ENCODE data around the gene AQP11. TPM values are rescaled to one million over a fixed set of nuclear protein-coding genes. Genes with fewer than 3 reads are reported as not detected.

AQP11 gene
- polyA plus RNA-seq, 2 of the 4 experiments (the other 2 are of a cell fraction), result 2.3 to 2.6 TPM

DNA sequence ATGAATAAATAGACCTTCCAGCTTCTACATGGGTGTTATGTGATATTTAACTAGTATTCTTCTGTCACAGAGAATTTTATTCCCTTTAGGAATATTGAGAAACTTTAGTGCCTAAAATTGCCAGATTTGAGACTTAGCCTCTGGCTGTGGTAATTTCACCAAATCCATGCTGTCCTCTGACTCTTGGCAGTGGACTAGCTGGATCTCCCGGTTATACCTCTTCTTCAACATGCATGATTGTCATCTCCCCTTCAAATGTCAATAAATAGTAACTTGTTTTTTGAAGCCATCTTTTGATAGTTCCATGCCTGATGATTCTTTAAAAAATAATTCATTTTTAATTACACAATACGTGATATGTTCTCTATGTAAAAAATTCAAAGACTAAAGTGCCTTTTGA lies 8.4 kb downstream of the AQP11 start:
- POLR2A ChIA-PET, result interaction anchor here (1.0 kb wide), 1 partner anchor 9 kb away, joined by 4 read pairs; the partner anchor contains the start of gene AQP11
- WGBS (ENCODE audit: missing lambda C conversion rate), result 94% methylated on average over 2 of the region's 2 CpGs
- FAIRE-seq, result no peak
- TF ChIP-seq NPAS2 (CRISPR knock-in tag; IDR thresholded peaks at IDR 0.05; ENCODE audit: borderline replicate concordance), result no peak
- no peak for TF ChIP-seq CHD2 (IDR thresholded peaks at IDR 0.05; ENCODE audit: low read length, partially characterized antibody)
- TF ChIP-seq KDM1A (IDR thresholded peaks at IDR 0.05; ENCODE audit: low read depth), result no peak
- no peak for TF ChIP-seq EP300 (IDR thresholded peaks at IDR 0.05)
- TF ChIP-seq EHMT2 (IDR thresholded peaks at IDR 0.05; ENCODE audit: low read depth), result no peak
- TF ChIP-seq NR3C1 (IDR thresholded peaks at IDR 0.05), result no peak
- TF ChIP-seq FOSL2 (IDR thresholded peaks at IDR 0.05), result no peak
- no peak for TF ChIP-seq FOSL2 (CRISPR knock-in tag; IDR thresholded peaks at IDR 0.05)
- TF ChIP-seq, protein P1, sequence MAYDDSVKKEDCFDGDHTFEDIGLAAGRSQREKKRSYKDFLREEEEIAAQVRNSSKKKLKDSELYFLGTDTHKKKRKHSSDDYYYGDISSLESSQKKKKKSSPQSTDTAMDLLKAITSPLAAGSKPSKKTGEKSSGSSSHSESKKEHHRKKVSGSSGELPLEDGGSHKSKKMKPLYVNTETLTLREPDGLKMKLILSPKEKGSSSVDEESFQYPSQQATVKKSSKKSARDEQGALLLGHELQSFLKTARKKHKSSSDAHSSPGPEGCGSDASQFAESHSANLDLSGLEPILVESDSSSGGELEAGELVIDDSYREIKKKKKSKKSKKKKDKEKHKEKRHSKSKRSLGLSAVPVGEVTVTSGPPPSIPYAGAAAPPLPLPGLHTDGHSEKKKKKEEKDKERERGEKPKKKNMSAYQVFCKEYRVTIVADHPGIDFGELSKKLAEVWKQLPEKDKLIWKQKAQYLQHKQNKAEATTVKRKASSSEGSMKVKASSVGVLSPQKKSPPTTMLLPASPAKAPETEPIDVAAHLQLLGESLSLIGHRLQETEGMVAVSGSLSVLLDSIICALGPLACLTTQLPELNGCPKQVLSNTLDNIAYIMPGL (CRISPR knock-in tag; IDR thresholded peaks at IDR 0.05; ENCODE audit: borderline replicate concordance), result no peak
- TF ChIP-seq HDAC2 (IDR thresholded peaks at IDR 0.05), result no peak
- TF ChIP-seq SREBF2 (IDR thresholded peaks at IDR 0.05), result no peak
- TF ChIP-seq RFX5 (IDR thresholded peaks at IDR 0.05), result no peak
- TF ChIP-seq SMC3 (IDR thresholded peaks at IDR 0.05), result no peak
- TF ChIP-seq GATA3 (IDR thresholded peaks at IDR 0.05; ENCODE audit: borderline replicate concordance), result no peak
- no peak for TF ChIP-seq POLR2AphosphoS2 (conservative IDR thresholded peaks at IDR 0.05; ENCODE audit: low read length)
- Histone ChIP-seq H3K4me3 (no peak overlapping the region), H3K4me2 (no peak overlapping the region), H3K27ac (no peak overlapping the region), H3K9me3 (no peaks in the 10 kb centered on the region), H3K4me1 (peaks cover 24% of the 10 kb centered on the region)
- no peak for DNase-seq (ENCODE audit: low read depth in 1 of 2, low spot score in 1 of 2)
- CTCF ChIA-PET, result interaction anchor here (0.6 to 1.5 kb wide), 3 partner anchors 9 to 305 kb away, joined by 3 read pairs; partner anchors contain the start of gene AQP11
- ATAC-seq, result no peak

DNA sequence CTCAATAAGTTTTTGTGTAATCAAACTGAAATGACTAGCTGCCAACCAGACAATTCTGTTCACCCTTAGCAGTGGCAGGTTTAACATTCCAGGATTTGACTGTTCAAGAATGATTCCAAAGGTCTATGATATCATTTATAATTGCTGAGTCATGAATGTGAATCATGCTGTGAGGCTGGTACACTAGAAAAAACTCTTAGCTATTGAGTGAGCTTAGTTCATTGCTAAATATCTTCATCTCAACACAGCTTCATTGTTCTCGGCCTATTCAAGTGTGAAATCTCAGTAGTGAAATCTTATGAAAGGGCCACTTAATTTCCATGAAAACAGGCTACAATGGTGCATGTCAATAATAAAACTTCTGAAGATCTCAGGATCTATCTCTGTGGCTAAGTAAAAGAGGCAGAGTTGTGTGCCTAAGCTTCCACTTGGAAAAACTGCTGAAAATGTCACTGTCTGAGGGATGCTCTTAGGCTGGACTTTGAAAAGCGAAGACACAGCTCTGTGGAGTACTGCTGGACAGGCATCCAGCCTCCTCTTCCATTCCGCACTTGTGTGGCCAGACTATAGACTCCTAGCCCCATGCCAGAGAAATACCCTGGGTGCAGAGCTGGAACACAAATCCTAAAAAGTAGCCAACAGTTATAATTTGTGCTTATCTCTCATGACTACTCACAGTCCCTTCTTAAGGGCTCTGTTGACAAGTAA lies 12.8 kb downstream of the AQP11 start:
- Histone ChIP-seq H3K27ac (peak overlapping the region; percentile 89 to 91), H3K4me1 (peaks cover 36% of the 10 kb centered on the region), H3K4me2 (peak overlapping the region; percentile 80), H3K9me3 (no peaks in the 10 kb centered on the region), H3K4me3 (peak overlapping the region; percentile 8; the same call in 1 of the 3 replicates)
- ChIA-PET POLR2A (interaction anchor here (1.2 to 2.4 kb wide), 4 partner anchors 9 to 17 kb away, joined by 3 to 18 read pairs (median 4); partner anchors contain the start of gene AQP11), CTCF (interaction anchor here (0.8 to 3.1 kb wide), 8 partner anchors 9 to 475 kb away, joined by 3 to 18 read pairs (median 5); no protein-coding TSS in a partner anchor)
- FAIRE-seq, result peak; percentile 51
- 60% methylated on average over 3 of the region's 3 CpGs for WGBS (ENCODE audit: missing lambda C conversion rate)
- peak; percentile 42 to 72 for DNase-seq (ENCODE audit: low read depth in 1 of 2, low spot score in 1 of 2)
- peak; percentile 90 to 92 for ATAC-seq
- TF ChIP-seq ZC3H11A (IDR thresholded peaks at IDR 0.05), result no peak
- TF ChIP-seq FOXS1 (CRISPR knock-in tag; IDR thresholded peaks at IDR 0.05), result 0 out of 2 replicates have a peak, but pooled peaks have one; percentile 12
- peak in 1 of 2 experiments; percentile 50; a peak in 1 of 5 replicates for TF ChIP-seq JUN (IDR thresholded peaks at IDR 0.05)
- TF ChIP-seq, protein P2, sequence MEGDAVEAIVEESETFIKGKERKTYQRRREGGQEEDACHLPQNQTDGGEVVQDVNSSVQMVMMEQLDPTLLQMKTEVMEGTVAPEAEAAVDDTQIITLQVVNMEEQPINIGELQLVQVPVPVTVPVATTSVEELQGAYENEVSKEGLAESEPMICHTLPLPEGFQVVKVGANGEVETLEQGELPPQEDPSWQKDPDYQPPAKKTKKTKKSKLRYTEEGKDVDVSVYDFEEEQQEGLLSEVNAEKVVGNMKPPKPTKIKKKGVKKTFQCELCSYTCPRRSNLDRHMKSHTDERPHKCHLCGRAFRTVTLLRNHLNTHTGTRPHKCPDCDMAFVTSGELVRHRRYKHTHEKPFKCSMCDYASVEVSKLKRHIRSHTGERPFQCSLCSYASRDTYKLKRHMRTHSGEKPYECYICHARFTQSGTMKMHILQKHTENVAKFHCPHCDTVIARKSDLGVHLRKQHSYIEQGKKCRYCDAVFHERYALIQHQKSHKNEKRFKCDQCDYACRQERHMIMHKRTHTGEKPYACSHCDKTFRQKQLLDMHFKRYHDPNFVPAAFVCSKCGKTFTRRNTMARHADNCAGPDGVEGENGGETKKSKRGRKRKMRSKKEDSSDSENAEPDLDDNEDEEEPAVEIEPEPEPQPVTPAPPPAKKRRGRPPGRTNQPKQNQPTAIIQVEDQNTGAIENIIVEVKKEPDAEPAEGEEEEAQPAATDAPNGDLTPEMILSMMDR (IDR thresholded peaks at IDR 0.05), result no peak
- TF ChIP-seq NFE2L2 (conservative IDR thresholded peaks at IDR 0.05; ENCODE audit: low read length), result peak; percentile 99
- no peak for TF ChIP-seq ZNF302 (CRISPR knock-in tag; IDR thresholded peaks at IDR 0.05)
- TF ChIP-seq MAFK (IDR thresholded peaks at IDR 0.05; ENCODE audit: partially characterized antibody), result peak; percentile 100
- TF ChIP-seq GATA3 (IDR thresholded peaks at IDR 0.05; ENCODE audit: borderline replicate concordance), result peak; percentile 8; the same call in 1 of the 2 replicates
- TF ChIP-seq, protein P3, sequence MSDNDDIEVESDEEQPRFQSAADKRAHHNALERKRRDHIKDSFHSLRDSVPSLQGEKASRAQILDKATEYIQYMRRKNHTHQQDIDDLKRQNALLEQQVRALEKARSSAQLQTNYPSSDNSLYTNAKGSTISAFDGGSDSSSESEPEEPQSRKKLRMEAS (IDR thresholded peaks at IDR 0.05), result peak; percentile 27; the same call in 1 of the 2 replicates
- peak; percentile 74 for TF ChIP-seq JUNB (IDR thresholded peaks at IDR 0.05)
- TF ChIP-seq CEBPB (IDR thresholded peaks at IDR 0.05), result peak in 1 of 2 experiments; percentile 17; a peak in 1 of 4 replicates
- TF ChIP-seq FOSL2 (IDR thresholded peaks at IDR 0.05), result peak; percentile 81
- peak; percentile 91 for TF ChIP-seq FOSL2 (CRISPR knock-in tag; IDR thresholded peaks at IDR 0.05)
